Mucosa of rectum (tissue), 2 donors: Measurements from ENCODE around the gene ZSCAN5C.
"Not testable (repeated sequence)": the region's sequence is repeated elsewhere in the genome, so short reads cannot be mapped to it uniquely, and the experiment has no call there.

Source experiments
- H3K27ac ChIP-seq, 2 donors: one replicate each; pipeline ENCODE4 v1.7.0; 2013; ENCODE audit warnings: inconsistent platforms in 2 of 2, low read depth in 2 of 2, low read length in 2 of 2
- H3K27me3 ChIP-seq, 2 donors: one replicate each; pipeline ENCODE4 v1.7.0; 2013; ENCODE audit warnings: low read length in 2 of 2; ENCODE audit not compliant: control insufficient read depth in 2 of 2, insufficient read depth in 2 of 2
- H3K36me3 ChIP-seq, 2 donors: one replicate each; pipeline ENCODE4 v1.7.0; 2013; ENCODE audit warnings: low read length in 2 of 2; ENCODE audit not compliant: control insufficient read depth in 2 of 2, insufficient read depth in 2 of 2
- H3K4me1 ChIP-seq, 2 donors: one replicate each; pipeline ENCODE4 v1.7.0; 2013; ENCODE audit warnings: low read length in 2 of 2, mild to moderate bottlenecking in 1 of 2; ENCODE audit not compliant: control insufficient read depth in 2 of 2, insufficient read depth in 2 of 2
- H3K4me3 ChIP-seq, 2 donors: one replicate each; pipeline ENCODE4 v1.7.0; 2013; ENCODE audit warnings: low read length in 2 of 2
- H3K9ac ChIP-seq, 2 donors: one replicate each; pipeline ENCODE4 v1.7.0; 2013; ENCODE audit warnings: low read length in 2 of 2, low read depth in 1 of 2, mild to moderate bottlenecking in 1 of 2
- H3K9me3 ChIP-seq, 2 donors: one replicate each; pipeline ENCODE4 v1.7.0; 2013; ENCODE audit warnings: low read length in 2 of 2; ENCODE audit not compliant: control insufficient read depth in 2 of 2
- donor health status: healthy.
- donor health status: Normal muscosa, but diverticular disease.

The ZSCAN5C gene

GRCh38 chr19:56189785-56190184 lies 12.3 kb upstream of the ZSCAN5C start:
- no peaks in the 10 kb centered on the region for H3K9me3 ChIP-seq
- no peak overlapping the region for H3K4me3 ChIP-seq
- H3K36me3 ChIP-seq, result no peaks in the 10 kb centered on the region
- no peak overlapping the region for H3K9ac ChIP-seq
- no peak overlapping the region for H3K27ac ChIP-seq
- H3K27me3 ChIP-seq, result no peaks in the 10 kb centered on the region
- H3K4me1 ChIP-seq, result no peaks in the 10 kb centered on the region

- no peaks in the 10 kb centered on the region for H3K9me3 ChIP-seq
- no peaks in the 10 kb centered on the region for H3K36me3 ChIP-seq
- no peak overlapping the region for H3K9ac ChIP-seq
- H3K27me3 ChIP-seq, result no peaks in the 10 kb centered on the region
- no peak overlapping the region for H3K27ac ChIP-seq
- no peak overlapping the region for H3K4me3 ChIP-seq
- no peaks in the 10 kb centered on the region for H3K4me1 ChIP-seq
These were observed 11.0 kb upstream of the ZSCAN5C start for GRCh38 chr19:56191115-56191514.

GRCh38 chr19:56191711-56192110 lies 10.4 kb upstream of the ZSCAN5C start:
- Histone ChIP-seq H3K36me3 (no peaks in the 10 kb centered on the region), H3K27ac (no peak overlapping the region), H3K4me3 (no peak overlapping the region), H3K4me1 (no peaks in the 10 kb centered on the region), H3K9ac (no peak overlapping the region), H3K27me3 (no peaks in the 10 kb centered on the region), H3K9me3 (no peaks in the 10 kb centered on the region)

- H3K27ac ChIP-seq, result no peak overlapping the region
- H3K9me3 ChIP-seq, result no peaks in the 10 kb centered on the region
- no peaks in the 10 kb centered on the region for H3K27me3 ChIP-seq
- H3K4me3 ChIP-seq, result no peak overlapping the region
- no peaks in the 10 kb centered on the region for H3K4me1 ChIP-seq
- no peak overlapping the region for H3K9ac ChIP-seq
- H3K36me3 ChIP-seq, result no peaks in the 10 kb centered on the region
These were observed 8.0 kb upstream of the ZSCAN5C start for GRCh38 chr19:56193981-56194640.

- H3K4me3 ChIP-seq, H3K9me3 ChIP-seq, H3K4me1 ChIP-seq, H3K9ac ChIP-seq, H3K27ac ChIP-seq, H3K36me3 ChIP-seq, H3K27me3 ChIP-seq: not testable (repeated sequence)
These were observed 4.4 kb upstream of the ZSCAN5C start, which contains the start of gene ZSCAN5B for GRCh38 chr19:56197646-56198045. ZSCAN5B (minus strand) TSS chr19:56197783; CDS start chr19:56193052, 4,731 bp downstream.

- H3K27me3 ChIP-seq, result no peaks in the 10 kb centered on the region
- H3K9ac ChIP-seq, result no peak overlapping the region
- H3K4me3 ChIP-seq, result no peak overlapping the region
- H3K4me1 ChIP-seq, result no peaks in the 10 kb centered on the region
- H3K27ac ChIP-seq, result no peak overlapping the region
- H3K9me3 ChIP-seq, result no peaks in the 10 kb centered on the region
- H3K36me3 ChIP-seq, result no peaks in the 10 kb centered on the region
These were observed 2.4 kb upstream of the ZSCAN5C start for GRCh38 chr19:56199687-56200086.

- not testable (repeated sequence) for H3K27ac ChIP-seq, H3K36me3 ChIP-seq, H3K9me3 ChIP-seq, H3K9ac ChIP-seq, H3K4me3 ChIP-seq, H3K4me1 ChIP-seq, H3K27me3 ChIP-seq
These were observed 5.5 kb downstream of the ZSCAN5C start for GRCh38 chr19:56207581-56207980.

GRCh38 chr19:56209091-56209490 lies 7.0 kb downstream of the ZSCAN5C start:
- H3K9me3 ChIP-seq, result no peaks in the 10 kb centered on the region
- no peaks in the 10 kb centered on the region for H3K4me1 ChIP-seq
- H3K27ac ChIP-seq, result no peak overlapping the region
- no peaks in the 10 kb centered on the region for H3K36me3 ChIP-seq
- no peak overlapping the region for H3K9ac ChIP-seq
- H3K4me3 ChIP-seq, result no peak overlapping the region
- no peaks in the 10 kb centered on the region for H3K27me3 ChIP-seq

- H3K4me1 ChIP-seq, H3K9me3 ChIP-seq, H3K9ac ChIP-seq, H3K4me3 ChIP-seq, H3K36me3 ChIP-seq, H3K27ac ChIP-seq, H3K27me3 ChIP-seq: not testable (repeated sequence)
These were observed 8.0 kb downstream of the ZSCAN5C start for GRCh38 chr19:56210036-56210435.

- H3K9ac ChIP-seq, result no peak overlapping the region
- no peaks in the 10 kb centered on the region for H3K36me3 ChIP-seq
- no peaks in the 10 kb centered on the region for H3K4me1 ChIP-seq
- no peak overlapping the region for H3K27ac ChIP-seq
- H3K4me3 ChIP-seq, result no peak overlapping the region
- no peaks in the 10 kb centered on the region for H3K9me3 ChIP-seq
- H3K27me3 ChIP-seq, result no peaks in the 10 kb centered on the region
These were observed 9.6 kb downstream of the ZSCAN5C start for GRCh38 chr19:56211718-56212117.
